ENCODE results near the gene CDH4.

CDH4 gene

DNA sequence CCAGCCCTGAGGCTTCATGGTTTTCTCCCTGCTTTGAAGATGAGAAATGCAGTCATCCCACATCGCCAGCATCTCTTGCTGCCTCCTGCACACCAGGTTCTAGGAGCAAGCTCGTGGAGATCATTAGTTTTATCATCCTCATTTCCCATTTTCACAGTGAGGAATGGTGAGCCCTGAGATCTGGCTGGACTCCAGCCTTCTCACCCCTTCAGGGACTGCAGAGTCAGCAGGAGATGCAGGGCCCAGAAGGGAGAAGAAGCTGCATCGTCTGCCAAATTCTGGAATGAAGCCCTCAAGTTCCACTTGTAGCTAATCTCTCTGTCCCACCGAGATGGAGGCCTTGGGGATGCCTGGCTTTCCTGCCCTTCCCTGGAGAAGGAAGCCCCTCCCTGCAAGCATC is 596.8 kb downstream of the CDH4 start:
- TF ChIP-seq, protein P1, sequence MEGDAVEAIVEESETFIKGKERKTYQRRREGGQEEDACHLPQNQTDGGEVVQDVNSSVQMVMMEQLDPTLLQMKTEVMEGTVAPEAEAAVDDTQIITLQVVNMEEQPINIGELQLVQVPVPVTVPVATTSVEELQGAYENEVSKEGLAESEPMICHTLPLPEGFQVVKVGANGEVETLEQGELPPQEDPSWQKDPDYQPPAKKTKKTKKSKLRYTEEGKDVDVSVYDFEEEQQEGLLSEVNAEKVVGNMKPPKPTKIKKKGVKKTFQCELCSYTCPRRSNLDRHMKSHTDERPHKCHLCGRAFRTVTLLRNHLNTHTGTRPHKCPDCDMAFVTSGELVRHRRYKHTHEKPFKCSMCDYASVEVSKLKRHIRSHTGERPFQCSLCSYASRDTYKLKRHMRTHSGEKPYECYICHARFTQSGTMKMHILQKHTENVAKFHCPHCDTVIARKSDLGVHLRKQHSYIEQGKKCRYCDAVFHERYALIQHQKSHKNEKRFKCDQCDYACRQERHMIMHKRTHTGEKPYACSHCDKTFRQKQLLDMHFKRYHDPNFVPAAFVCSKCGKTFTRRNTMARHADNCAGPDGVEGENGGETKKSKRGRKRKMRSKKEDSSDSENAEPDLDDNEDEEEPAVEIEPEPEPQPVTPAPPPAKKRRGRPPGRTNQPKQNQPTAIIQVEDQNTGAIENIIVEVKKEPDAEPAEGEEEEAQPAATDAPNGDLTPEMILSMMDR (IDR thresholded peaks at IDR 0.05; ENCODE audit: low read depth, low read length) = no peak
- no peak overlapping the region for H3K4me3 ChIP-seq (ENCODE audit: low read depth, low read length)

DNA sequence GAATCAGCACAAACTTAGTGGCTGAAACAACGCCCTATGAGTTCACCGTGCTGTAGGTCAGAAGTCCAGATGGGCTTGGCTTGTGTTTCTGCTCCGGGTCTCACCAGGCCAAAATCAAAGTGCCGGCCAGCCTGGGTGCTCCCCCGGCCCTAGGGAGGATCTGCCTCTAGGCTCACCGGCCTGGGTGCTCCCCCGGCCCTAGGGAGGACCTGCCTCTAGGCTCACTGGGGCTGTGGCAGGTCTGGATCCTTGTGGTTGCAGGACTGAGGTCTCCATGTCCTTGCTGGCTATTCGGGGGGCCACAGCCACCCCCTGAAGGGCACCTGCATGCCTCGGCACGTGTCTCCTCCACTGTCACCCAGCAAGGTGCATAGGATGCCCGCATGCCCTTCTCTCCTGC is 597.3 kb downstream of the CDH4 start:
- no peak overlapping the region for H3K4me3 ChIP-seq (ENCODE audit: low read depth, low read length)

DNA sequence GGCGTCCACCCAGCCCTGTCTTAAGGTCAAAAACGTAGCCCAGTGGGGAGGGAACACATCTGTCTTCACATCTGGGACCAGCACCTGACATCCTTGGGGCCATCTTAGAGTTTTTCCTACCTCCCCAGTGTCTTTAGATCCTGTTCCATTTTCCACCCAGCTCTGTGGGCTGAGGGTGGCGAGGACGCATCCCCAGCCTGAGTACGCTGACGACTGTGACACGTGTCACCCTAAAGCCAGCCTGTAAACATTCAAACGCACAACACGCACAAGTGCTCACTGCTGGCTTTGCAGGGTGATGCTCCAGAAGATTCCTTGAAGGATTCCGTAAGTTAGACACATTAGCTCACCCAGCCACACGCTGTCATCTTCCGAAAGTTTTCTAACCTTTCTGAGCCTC is 597.8 kb downstream of the CDH4 start:
- TF ChIP-seq, protein P1 (IDR thresholded peaks at IDR 0.05; ENCODE audit: low read depth, low read length) = no peak
- no peak overlapping the region for H3K4me3 ChIP-seq (ENCODE audit: low read depth, low read length)

More for the DNA sequence above, 597.3 kb downstream of the CDH4 start:
- TF ChIP-seq, protein P1 (IDR thresholded peaks at IDR 0.05; ENCODE audit: low read depth, low read length) = no peak

DNA sequence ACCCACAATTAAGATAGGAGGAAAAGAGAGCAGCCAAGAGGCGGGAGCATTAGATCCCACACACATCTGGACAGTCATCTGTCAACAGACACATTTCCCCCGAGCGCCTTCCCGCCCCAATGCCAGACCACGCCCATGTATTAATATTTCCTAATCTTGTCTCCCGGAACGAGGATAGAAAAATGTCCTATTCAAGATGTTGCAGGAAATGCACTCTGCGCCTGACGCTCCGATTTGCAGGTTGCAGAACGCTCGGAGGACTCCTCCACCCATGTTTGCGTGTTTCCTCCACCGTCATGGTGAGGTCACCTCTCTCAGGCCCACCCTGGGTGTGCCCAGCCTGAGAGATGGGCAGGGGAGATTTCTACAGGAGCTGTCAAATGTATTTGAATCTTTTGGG is 598.4 kb downstream of the CDH4 start:
- TF ChIP-seq, protein P1 (IDR thresholded peaks at IDR 0.05; ENCODE audit: low read depth, low read length) = no peak
- no peak overlapping the region for H3K4me3 ChIP-seq (ENCODE audit: low read depth, low read length)

DNA sequence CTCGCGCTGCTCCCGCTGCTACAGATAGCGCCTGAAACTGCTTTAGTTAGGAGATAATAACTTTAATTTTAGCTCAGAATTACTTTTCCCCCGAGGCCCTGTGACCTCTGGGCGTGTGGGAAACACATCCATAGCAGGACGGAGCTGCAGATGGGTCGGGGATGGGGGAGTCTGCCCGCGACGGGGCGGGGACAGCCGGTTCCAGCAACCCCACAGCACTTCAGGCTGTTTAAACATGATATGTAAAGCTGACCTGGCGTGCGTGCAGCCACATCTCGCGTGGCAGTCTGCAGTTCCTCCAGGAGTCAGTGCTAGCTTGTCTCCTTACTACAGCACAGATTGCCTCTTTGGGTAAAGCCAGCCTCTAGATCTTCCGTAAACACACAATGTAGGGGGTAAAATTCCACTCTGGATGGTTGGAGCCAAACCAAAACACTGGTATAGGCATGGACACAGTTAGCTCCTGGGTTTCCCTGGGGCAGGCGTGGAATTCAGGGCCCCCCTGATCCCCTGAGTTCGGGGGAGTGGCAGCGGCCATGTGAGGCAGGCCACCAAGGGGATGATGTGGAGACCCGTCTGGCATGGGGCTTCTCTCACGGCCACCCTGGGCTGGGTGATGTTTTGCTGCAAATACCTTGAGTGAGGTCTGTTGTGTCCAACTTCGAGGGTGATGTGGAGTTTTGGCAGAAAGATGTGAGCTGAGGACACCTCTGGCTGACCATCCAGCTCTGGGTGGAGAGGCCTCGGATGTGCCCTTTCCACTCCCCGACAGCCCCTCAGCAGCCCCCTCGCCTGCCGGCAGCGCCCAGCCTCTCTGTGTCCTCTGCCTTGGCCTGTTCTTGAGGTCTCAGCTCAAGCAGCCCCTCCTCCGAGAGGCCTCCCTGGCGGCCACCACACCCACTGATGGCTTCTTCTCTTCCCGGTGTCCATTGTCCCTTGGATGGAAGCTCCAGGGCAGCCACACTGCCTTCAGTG is 599.2 kb downstream of the CDH4 start:
- H3K4me3 ChIP-seq (ENCODE audit: low read depth, low read length) = no peak overlapping the region
- TF ChIP-seq, protein P1 (IDR thresholded peaks at IDR 0.05; ENCODE audit: low read depth, low read length) = no peak

DNA sequence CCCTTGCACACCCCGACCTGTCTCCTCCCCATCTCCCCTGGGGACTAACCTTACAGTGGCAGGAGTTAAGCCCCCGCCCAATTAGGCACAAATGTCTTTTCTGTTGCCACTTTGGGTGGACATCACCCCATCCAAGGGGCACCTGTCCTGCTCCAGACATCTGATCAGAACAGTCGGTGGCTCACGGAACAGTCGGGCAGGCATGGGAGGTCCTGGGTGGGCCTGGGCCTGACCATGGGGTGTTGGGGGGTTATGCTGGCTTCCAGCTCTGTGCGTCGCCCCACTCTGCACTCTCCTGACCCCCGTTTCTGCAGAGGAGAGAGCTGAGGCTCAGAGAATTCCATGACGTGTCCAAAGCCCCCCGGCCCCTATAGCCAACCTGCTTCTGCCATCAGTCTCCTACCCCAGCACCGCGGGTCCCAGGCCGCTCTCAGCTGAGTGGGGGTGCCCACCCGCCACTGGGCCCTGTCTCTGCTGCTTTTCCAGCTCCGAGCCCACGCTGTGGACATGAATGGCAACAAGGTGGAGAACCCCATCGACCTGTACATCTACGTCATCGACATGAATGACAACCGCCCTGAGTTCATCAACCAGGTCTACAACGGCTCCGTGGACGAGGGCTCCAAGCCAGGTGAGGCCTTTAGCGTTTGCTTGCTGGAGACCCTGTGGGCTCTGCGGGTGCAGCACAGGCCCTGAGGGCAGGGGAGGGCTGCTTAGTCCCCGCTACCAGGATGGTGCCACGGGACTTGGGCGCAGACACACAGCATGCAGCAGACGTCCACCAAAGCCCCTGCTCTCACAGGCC is 600.4 kb downstream of the CDH4 start:
- TF ChIP-seq, protein P1 (IDR thresholded peaks at IDR 0.05; ENCODE audit: low read depth, low read length) = no peak
- no peak overlapping the region for H3K4me3 ChIP-seq (ENCODE audit: low read depth, low read length)
